GM18502 (cell line): ENCODE results near the gene PIK3CB.

Source experiments
- ATAC-seq: cut with Tn5 transposase; IDR thresholded peaks from one replicate; pipeline ENCODE4 v1.9.1; 2021; ENCODE audit warnings: mild to moderate bottlenecking; ENCODE audit not compliant: unreplicated experiment, poor library complexity

The PIK3CB gene

GRCh38 chr3:138834596-138835396 lies at the start of gene PIK3CB:
Gene PIK3CB (minus strand): TSS chr3:138834928. CDS start chr3:138759343, 75,585 bp downstream.
- peak; percentile 94 for ATAC-seq

GRCh38 chr3:138881233-138881632 lies 46.5 kb upstream of the PIK3CB start:
- ATAC-seq = no peak

GRCh38 chr3:138879541-138880380 lies 45.0 kb upstream of the PIK3CB start:
- no peak for ATAC-seq

GRCh38 chr3:138877226-138877625 lies 42.5 kb upstream of the PIK3CB start:
- ATAC-seq = no peak

GRCh38 chr3:138875754-138876664 lies 41.3 kb upstream of the PIK3CB start:
- ATAC-seq = no peak

- no peak for ATAC-seq
These were observed 40.5 kb upstream of the PIK3CB start for GRCh38 chr3:138875096-138875753.

GRCh38 chr3:138873471-138874278 lies 38.9 kb upstream of the PIK3CB start:
- no peak for ATAC-seq

- no peak for ATAC-seq
These were observed 37.9 kb upstream of the PIK3CB start for GRCh38 chr3:138872632-138873031.

- no peak for ATAC-seq
These were observed 33.3 kb upstream of the PIK3CB start for GRCh38 chr3:138867996-138868395.

- ATAC-seq = no peak
These were observed 29.0 kb upstream of the PIK3CB start for GRCh38 chr3:138863776-138864113.

GRCh38 chr3:138862924-138863775 lies 28.4 kb upstream of the PIK3CB start:
- no peak for ATAC-seq

GRCh38 chr3:138862531-138862923 lies 27.8 kb upstream of the PIK3CB start:
- ATAC-seq = no peak

- no peak for ATAC-seq
These were observed 27.1 kb upstream of the PIK3CB start for GRCh38 chr3:138861798-138862197.

GRCh38 chr3:138856799-138857198 lies 22.1 kb upstream of the PIK3CB start:
- ATAC-seq = no peak

- ATAC-seq = no peak
These were observed 20.2 kb upstream of the PIK3CB start for GRCh38 chr3:138854940-138855339.

GRCh38 chr3:138854204-138854603 lies 19.5 kb upstream of the PIK3CB start:
- no peak for ATAC-seq

- no peak for ATAC-seq
These were observed 15.4 kb upstream of the PIK3CB start for GRCh38 chr3:138850151-138850550.

GRCh38 chr3:138849222-138849940 lies 14.7 kb upstream of the PIK3CB start:
- no peak for ATAC-seq
